Measurements from ENCODE around the gene ALKBH5.

ALKBH5 gene

DNA sequence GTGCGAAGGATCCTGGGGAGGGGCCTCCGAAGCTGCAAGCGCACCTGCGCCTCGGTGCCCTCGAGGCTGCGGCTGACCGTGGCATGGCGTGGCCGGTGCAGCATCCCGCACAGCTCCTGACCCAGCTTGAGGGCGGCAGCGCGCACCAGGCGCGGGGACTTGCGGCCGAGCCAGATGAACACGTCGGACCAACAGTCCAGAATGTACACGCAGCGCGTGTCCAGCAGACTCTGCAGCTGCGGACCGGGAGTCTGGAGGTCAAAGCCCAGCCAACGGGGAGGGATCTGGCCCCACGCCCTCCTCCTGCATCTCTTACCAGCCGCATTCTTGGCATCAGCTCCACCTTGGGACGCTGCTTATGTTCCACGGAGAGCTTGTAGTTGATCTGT, 64.0 kb downstream of the ALKBH5 start:
- Histone ChIP-seq H4K91ac (ENCODE audit: low read length) (no peak overlapping the region), H4K8ac (ENCODE audit: low read length) (no peak overlapping the region), H2AFZ (ENCODE audit: low read depth, low read length) (no peak overlapping the region), H2BK120ac (ENCODE audit: low read depth, low read length) (no peak overlapping the region), H3K14ac (ENCODE audit: low read length in 2 of 2) (peak overlapping the region in 1 of 2 experiments; percentile 29), H3K4me1 (ENCODE audit: control insufficient read depth, insufficient read depth, low read depth, low read length) (peaks cover 5% of the 10 kb centered on the region), H3K23ac (ENCODE audit: low read length in 2 of 2) (no peak overlapping the region), H2BK15ac (ENCODE audit: low read depth, poor library complexity, severe bottlenecking) (no peak overlapping the region), H3K18ac (ENCODE audit: low read depth in 1 of 2, low read length in 2 of 2) (no peak overlapping the region), H3K4me2 (ENCODE audit: low read length, poor library complexity, severe bottlenecking) (no peak overlapping the region), H3K9me3 (ENCODE audit: control insufficient read depth, low read length) (no peaks in the 10 kb centered on the region), H2BK12ac (ENCODE audit: low read length in 2 of 2) (no peak overlapping the region), H3K4me3 (ENCODE audit: insufficient read depth in 1 of 2, low read depth in 1 of 2, low read length in 2 of 2) (peak overlapping the region in 1 of 2 experiments; percentile 31), H3K79me1 (replicated peaks; ENCODE audit: low read length, poor library complexity, severe bottlenecking) (peaks cover 40% of the 10 kb centered on the region), H2AK5ac (ENCODE audit: low read length, severe bottlenecking) (no peak overlapping the region), H3K9ac (ENCODE audit: low read length) (peak overlapping the region; percentile 14), H3K4ac (ENCODE audit: low read depth in 1 of 2, low read length in 2 of 2) (no peak overlapping the region), H3K27ac (ENCODE audit: low read length, poor library complexity, severe bottlenecking) (no peak overlapping the region), H3K27me3 (ENCODE audit: control insufficient read depth in 1 of 2, insufficient read depth in 1 of 2, low read length in 2 of 2) (no peaks in the 10 kb centered on the region), H3K36me3 (ENCODE audit: control insufficient read depth in 1 of 2, insufficient read depth in 2 of 2, low read depth in 1 of 2, low read length in 2 of 2) (peaks cover 86 to 88% of the 10 kb centered on the region in 2 experiments), H2BK5ac (ENCODE audit: low read depth, low read length, poor library complexity, severe bottlenecking) (no peak overlapping the region)
- WGBS: 99% methylated on average over 30 of the region's 30 CpGs
- no peak for DNase-seq

DNA sequence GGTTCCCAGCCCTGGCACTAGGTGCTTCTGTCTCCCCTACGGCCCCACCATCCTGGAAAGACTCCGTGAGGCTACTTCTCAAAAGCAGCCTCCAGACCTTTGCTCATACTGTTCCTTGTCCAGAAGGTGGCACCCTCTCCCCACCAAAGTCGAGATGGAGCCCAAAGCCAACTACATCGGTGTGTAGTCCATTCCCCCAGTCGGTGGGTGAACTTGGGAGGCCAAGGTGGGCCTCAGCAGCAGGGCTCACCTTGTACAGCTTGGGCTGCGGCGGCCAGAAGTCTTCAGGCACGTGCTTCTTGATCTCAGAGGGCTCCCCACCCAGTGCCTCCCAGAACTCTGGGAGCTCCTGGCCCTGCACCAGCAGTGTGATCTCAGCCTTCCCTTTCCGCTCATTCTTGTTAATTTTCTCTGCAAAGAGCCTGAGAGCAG, 64.7 kb downstream of the ALKBH5 start:
- H3K79me1 ChIP-seq (replicated peaks; ENCODE audit: low read length, poor library complexity, severe bottlenecking): peaks cover 45% of the 10 kb centered on the region
- 44% methylated on average over 9 of the region's 9 CpGs for WGBS
- peak; percentile 76 for DNase-seq

DNA sequence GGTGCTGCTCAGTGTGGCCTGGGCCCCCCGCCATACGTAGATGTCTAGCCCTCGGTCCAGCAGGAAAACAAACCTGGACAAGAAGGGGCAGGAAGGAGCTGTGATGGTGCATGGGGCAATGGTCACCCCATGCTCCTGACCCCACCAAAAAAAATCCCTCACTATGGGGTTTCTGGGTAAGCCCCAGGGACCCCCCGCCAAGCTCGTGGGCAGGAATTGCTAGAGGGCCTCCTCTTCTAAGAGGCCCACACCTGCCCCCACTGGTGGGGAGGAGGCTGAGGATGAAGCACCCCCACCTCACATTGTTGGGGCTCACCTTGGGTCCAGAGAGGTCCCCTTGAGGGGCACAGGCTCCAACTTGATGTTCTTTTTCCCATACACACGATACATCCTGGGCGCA, 65.2 kb downstream of the ALKBH5 start:
- Histone ChIP-seq H4K91ac (ENCODE audit: low read length) (peak overlapping the region; percentile 14), H3K18ac (ENCODE audit: low read depth in 1 of 2, low read length in 2 of 2) (no peak overlapping the region), H3K4me1 (ENCODE audit: control insufficient read depth, insufficient read depth, low read depth, low read length) (peaks cover 5% of the 10 kb centered on the region), H2AFZ (ENCODE audit: low read depth, low read length) (no peak overlapping the region), H3K9me3 (ENCODE audit: control insufficient read depth, low read length) (no peaks in the 10 kb centered on the region), H3K36me3 (ENCODE audit: control insufficient read depth in 1 of 2, insufficient read depth in 2 of 2, low read depth in 1 of 2, low read length in 2 of 2) (peaks cover 89 to 90% of the 10 kb centered on the region in 2 experiments), H3K23ac (ENCODE audit: low read length in 2 of 2) (no peak overlapping the region), H4K8ac (ENCODE audit: low read length) (no peak overlapping the region), H3K4me3 (ENCODE audit: insufficient read depth in 1 of 2, low read depth in 1 of 2, low read length in 2 of 2) (no peak overlapping the region), H2BK15ac (ENCODE audit: low read depth, poor library complexity, severe bottlenecking) (no peak overlapping the region), H2BK5ac (ENCODE audit: low read depth, low read length, poor library complexity, severe bottlenecking) (no peak overlapping the region), H2BK12ac (ENCODE audit: low read length in 2 of 2) (no peak overlapping the region), H2AK5ac (ENCODE audit: low read length, severe bottlenecking) (no peak overlapping the region), H3K27ac (ENCODE audit: low read length, poor library complexity, severe bottlenecking) (no peak overlapping the region), H3K27me3 (ENCODE audit: control insufficient read depth in 1 of 2, insufficient read depth in 1 of 2, low read length in 2 of 2) (no peaks in the 10 kb centered on the region), H3K79me1 (replicated peaks; ENCODE audit: low read length, poor library complexity, severe bottlenecking) (peaks cover 50% of the 10 kb centered on the region), H3K4ac (ENCODE audit: low read depth in 1 of 2, low read length in 2 of 2) (no peak overlapping the region), H3K4me2 (ENCODE audit: low read length, poor library complexity, severe bottlenecking) (no peak overlapping the region), H3K9ac (ENCODE audit: low read length) (peak overlapping the region; percentile 14), H2BK120ac (ENCODE audit: low read depth, low read length) (no peak overlapping the region), H3K14ac (ENCODE audit: low read length in 2 of 2) (no peak overlapping the region)
- WGBS: 97% methylated on average over 7 of the region's 7 CpGs
- DNase-seq: no peak

More for the DNA sequence above, 64.7 kb downstream of the ALKBH5 start:
- no peak overlapping the region for H3K4me3 ChIP-seq (ENCODE audit: insufficient read depth in 1 of 2, low read depth in 1 of 2, low read length in 2 of 2)
- no peak overlapping the region for H3K27ac ChIP-seq (ENCODE audit: low read length, poor library complexity, severe bottlenecking)
- H3K4ac ChIP-seq (ENCODE audit: low read depth in 1 of 2, low read length in 2 of 2): no peak overlapping the region
- H2AFZ ChIP-seq (ENCODE audit: low read depth, low read length): no peak overlapping the region
- peaks cover 5% of the 10 kb centered on the region for H3K4me1 ChIP-seq (ENCODE audit: control insufficient read depth, insufficient read depth, low read depth, low read length)
- no peak overlapping the region for H3K4me2 ChIP-seq (ENCODE audit: low read length, poor library complexity, severe bottlenecking)
- H2BK12ac ChIP-seq (ENCODE audit: low read length in 2 of 2): no peak overlapping the region
- H3K9ac ChIP-seq (ENCODE audit: low read length): peak overlapping the region; percentile 14
- no peak overlapping the region for H2AK5ac ChIP-seq (ENCODE audit: low read length, severe bottlenecking)
- no peak overlapping the region for H3K14ac ChIP-seq (ENCODE audit: low read length in 2 of 2)
- no peak overlapping the region for H4K91ac ChIP-seq (ENCODE audit: low read length)
- no peak overlapping the region for H3K18ac ChIP-seq (ENCODE audit: low read depth in 1 of 2, low read length in 2 of 2)
- no peaks in the 10 kb centered on the region for H3K27me3 ChIP-seq (ENCODE audit: control insufficient read depth in 1 of 2, insufficient read depth in 1 of 2, low read length in 2 of 2)
- H3K9me3 ChIP-seq (ENCODE audit: control insufficient read depth, low read length): no peaks in the 10 kb centered on the region
- H4K8ac ChIP-seq (ENCODE audit: low read length): no peak overlapping the region
- H2BK5ac ChIP-seq (ENCODE audit: low read depth, low read length, poor library complexity, severe bottlenecking): no peak overlapping the region
- H3K23ac ChIP-seq (ENCODE audit: low read length in 2 of 2): no peak overlapping the region
- no peak overlapping the region for H2BK15ac ChIP-seq (ENCODE audit: low read depth, poor library complexity, severe bottlenecking)
- no peak overlapping the region for H2BK120ac ChIP-seq (ENCODE audit: low read depth, low read length)
- H3K36me3 ChIP-seq (ENCODE audit: control insufficient read depth in 1 of 2, insufficient read depth in 2 of 2, low read depth in 1 of 2, low read length in 2 of 2): peaks cover 89 to 90% of the 10 kb centered on the region in 2 experiments

DNA sequence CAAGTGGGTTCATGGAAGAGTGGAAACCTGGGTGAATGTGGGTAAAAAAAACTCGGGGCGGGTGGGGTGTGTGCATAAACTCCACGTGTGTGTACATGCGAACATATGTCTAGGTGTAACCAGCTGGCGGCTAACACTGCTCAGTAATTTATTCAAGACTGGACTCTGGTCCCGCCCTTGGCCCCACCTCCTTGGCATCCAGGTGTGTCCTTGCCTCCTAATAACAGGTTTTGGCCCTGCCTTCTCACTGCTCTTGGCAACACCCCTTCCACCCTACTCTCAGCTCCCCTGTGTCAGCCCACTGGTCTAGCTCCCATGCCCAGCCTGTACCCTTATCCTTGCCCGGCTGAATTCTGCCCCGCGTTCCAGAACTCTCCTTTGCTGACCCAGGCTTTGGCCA, 66.6 kb downstream of the ALKBH5 start:
- H3K9me3 ChIP-seq (ENCODE audit: control insufficient read depth, low read length): no peaks in the 10 kb centered on the region
- no peak overlapping the region for H4K91ac ChIP-seq (ENCODE audit: low read length)
- no peak overlapping the region for H3K4ac ChIP-seq (ENCODE audit: low read depth in 1 of 2, low read length in 2 of 2)
- 98% methylated on average over 9 of the region's 9 CpGs for WGBS
- no peak overlapping the region for H3K23ac ChIP-seq (ENCODE audit: low read length in 2 of 2)
- H3K4me2 ChIP-seq (ENCODE audit: low read length, poor library complexity, severe bottlenecking): no peak overlapping the region
- no peak overlapping the region for H3K14ac ChIP-seq (ENCODE audit: low read length in 2 of 2)
- no peak overlapping the region for H3K27ac ChIP-seq (ENCODE audit: low read length, poor library complexity, severe bottlenecking)
- H2BK120ac ChIP-seq (ENCODE audit: low read depth, low read length): no peak overlapping the region
- H3K36me3 ChIP-seq (ENCODE audit: control insufficient read depth in 1 of 2, insufficient read depth in 2 of 2, low read depth in 1 of 2, low read length in 2 of 2): peaks cover 94 to 96% of the 10 kb centered on the region in 2 experiments
- peaks cover 5% of the 10 kb centered on the region for H3K4me1 ChIP-seq (ENCODE audit: control insufficient read depth, insufficient read depth, low read depth, low read length)
- no peak overlapping the region for H2BK12ac ChIP-seq (ENCODE audit: low read length in 2 of 2)
- H3K9ac ChIP-seq (ENCODE audit: low read length): no peak overlapping the region
- no peak overlapping the region for H2BK15ac ChIP-seq (ENCODE audit: low read depth, poor library complexity, severe bottlenecking)
- H3K4me3 ChIP-seq (ENCODE audit: insufficient read depth in 1 of 2, low read depth in 1 of 2, low read length in 2 of 2): no peak overlapping the region
- H3K27me3 ChIP-seq (ENCODE audit: control insufficient read depth in 1 of 2, insufficient read depth in 1 of 2, low read length in 2 of 2): no peaks in the 10 kb centered on the region
- H3K18ac ChIP-seq (ENCODE audit: low read depth in 1 of 2, low read length in 2 of 2): no peak overlapping the region
- H2AK5ac ChIP-seq (ENCODE audit: low read length, severe bottlenecking): no peak overlapping the region
- H4K8ac ChIP-seq (ENCODE audit: low read length): no peak overlapping the region
- H3K79me1 ChIP-seq (replicated peaks; ENCODE audit: low read length, poor library complexity, severe bottlenecking): peaks cover 55% of the 10 kb centered on the region
- DNase-seq: no peak
- no peak overlapping the region for H2AFZ ChIP-seq (ENCODE audit: low read depth, low read length)
- H2BK5ac ChIP-seq (ENCODE audit: low read depth, low read length, poor library complexity, severe bottlenecking): no peak overlapping the region
